ENCODE measurements around the gene TUSC2.

- TF ChIP-seq CTCF (IDR thresholded peaks at IDR 0.05; ENCODE audit: poor library complexity) (no peak), EZH2phosphoT487 (IDR thresholded peaks at IDR 0.05; ENCODE audit: low read depth, severe bottlenecking, unreplicated experiment) (no peak), EZH2 (IDR thresholded peaks at IDR 0.05; ENCODE audit: borderline replicate concordance) (no peak)
Observed at GRCh38 chr3:50351323-50351697, 23.3 kb upstream of the TUSC2 start.

Measured in hepatocyte (in vitro differentiated cells).